GM12872 (cell line): ENCODE measurements around the gene CLEC4M.

Experiments
- TF ChIP-seq, protein P1 (sequence below): IDR thresholded peaks from 3 replicates; pipeline ENCODE4 v1.5.1; 2011; ENCODE audit warnings: low read depth, mild to moderate bottlenecking, low read length, moderate library complexity; ENCODE audit not compliant: insufficient read depth

The CLEC4M gene

DNA sequence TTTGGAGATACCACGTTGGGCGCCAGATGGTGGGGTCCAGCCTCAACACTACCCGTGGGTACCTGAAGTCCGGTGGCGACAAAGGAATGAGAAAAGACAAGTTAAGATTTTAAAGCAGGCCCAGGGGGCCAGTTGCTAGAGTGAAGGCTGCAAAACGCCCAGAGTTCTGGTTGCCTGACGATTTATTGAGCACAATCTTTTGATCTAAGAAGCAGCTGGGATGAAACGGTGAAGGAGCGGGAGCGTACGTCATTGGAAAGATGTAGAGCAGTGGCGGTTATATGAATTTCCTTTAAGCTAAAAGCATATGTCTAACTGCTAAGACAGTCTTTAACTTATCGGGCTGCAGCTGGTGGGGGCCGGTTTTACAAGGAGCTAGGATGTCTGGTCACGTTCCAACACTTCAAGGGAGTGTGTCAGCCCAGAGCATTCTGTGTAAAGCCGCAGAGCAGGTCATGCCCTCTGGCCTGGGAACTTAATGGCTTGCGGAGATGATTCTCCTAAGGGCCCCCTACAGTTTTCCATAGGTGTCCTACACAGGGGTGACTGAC is 38.1 kb downstream of the CLEC4M start:
- TF ChIP-seq, protein P1, sequence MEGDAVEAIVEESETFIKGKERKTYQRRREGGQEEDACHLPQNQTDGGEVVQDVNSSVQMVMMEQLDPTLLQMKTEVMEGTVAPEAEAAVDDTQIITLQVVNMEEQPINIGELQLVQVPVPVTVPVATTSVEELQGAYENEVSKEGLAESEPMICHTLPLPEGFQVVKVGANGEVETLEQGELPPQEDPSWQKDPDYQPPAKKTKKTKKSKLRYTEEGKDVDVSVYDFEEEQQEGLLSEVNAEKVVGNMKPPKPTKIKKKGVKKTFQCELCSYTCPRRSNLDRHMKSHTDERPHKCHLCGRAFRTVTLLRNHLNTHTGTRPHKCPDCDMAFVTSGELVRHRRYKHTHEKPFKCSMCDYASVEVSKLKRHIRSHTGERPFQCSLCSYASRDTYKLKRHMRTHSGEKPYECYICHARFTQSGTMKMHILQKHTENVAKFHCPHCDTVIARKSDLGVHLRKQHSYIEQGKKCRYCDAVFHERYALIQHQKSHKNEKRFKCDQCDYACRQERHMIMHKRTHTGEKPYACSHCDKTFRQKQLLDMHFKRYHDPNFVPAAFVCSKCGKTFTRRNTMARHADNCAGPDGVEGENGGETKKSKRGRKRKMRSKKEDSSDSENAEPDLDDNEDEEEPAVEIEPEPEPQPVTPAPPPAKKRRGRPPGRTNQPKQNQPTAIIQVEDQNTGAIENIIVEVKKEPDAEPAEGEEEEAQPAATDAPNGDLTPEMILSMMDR: no peak

DNA sequence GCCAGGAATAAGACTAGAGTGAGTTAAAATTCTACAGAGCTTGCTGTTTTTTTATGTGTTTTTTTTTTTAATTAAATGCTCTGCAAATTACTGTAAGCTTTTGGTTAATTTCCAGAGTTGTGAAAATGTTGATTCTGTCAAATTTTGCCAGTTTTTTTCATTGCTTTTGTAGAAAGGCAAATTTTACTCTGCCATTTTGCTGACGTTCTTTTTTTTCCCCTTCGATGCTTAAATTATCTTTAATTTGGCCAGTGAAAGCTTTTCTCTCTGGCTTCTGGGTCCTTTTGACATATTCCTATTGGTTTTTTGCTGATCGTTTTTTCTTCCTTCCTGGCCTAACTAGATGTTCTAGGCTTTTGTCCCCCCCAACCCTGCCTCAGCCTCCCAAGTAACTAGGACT is 43.2 kb downstream of the CLEC4M start:
- TF ChIP-seq, protein P1: no peak

DNA sequence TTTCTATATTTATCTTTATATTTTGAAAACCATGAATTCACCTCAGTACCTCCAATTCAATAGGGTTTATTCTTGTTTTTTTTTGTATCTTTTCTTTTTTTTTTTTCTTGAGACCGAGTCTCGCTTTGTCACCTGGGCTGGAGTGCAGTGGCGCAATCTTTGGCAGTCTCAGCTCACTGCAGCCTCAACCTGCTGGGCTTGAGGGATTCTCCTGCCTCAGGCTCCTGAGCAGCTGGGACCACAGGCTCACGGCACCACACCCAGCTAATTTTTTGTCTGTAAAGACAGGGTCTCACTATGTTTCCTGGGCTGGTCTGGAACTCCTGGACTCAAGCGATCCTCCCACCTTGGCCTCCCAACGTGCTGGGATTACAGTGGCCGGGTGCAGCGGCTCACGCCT is 43.8 kb downstream of the CLEC4M start:
- TF ChIP-seq, protein P1: no peak

DNA sequence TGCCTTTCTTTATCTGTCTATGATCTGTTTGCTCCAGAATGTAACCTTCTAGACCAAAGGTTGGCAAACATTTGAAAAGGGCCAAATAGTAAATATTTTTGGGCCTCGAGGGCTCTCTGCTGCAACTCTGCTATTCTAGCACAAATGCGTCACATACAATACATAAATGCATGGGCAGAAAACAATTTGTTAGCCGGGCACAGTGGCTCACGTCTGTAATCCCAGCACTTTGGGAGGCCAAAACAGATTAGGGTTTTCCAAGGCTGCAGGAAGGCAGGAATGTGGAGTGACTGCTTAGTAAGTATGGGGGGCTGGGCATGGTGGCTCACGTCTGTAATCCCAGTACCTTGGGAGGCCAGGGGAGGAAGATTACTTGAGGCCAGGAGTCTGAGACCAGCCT is 45.1 kb downstream of the CLEC4M start:
- TF ChIP-seq, protein P1: no peak

DNA sequence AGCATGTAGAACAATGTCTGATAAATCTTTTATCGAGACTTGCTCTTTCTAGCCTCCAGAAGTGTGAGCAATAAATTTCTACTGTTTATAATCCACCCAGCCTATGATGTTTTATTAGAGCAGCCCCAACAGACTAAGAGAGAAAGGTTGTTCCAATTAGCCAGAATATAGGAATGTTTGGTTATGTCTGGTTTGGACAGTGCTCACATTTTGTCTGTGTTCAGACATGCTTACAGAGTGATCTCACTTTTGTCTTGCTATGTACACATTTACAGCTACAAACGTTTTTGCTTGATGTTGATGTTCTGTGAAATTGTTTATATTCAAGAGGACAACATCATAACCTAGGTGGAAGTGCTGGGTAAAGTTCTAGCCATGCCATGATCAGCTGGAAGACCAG is 48.9 kb downstream of the CLEC4M start:
- TF ChIP-seq, protein P1: no peak

DNA sequence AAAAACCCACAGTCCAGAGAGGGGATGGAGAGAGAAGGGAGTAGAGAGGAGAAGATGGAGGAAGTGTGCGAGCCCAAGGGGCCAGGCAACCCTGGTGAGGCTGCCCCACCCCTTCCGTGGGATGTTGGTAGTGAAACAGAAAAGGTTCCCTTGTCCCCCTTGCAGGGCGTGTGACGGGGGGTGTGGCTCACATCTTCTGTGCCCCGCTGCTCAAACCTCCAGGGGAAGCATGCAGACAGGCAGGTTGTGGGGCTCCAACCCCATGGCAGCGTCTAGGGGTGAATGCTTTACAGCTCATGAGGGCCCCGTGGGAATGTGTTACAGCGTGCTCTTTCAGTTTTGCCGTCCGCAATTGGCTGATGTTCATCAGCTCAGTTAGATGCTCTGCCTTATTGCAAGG is 52.3 kb downstream of the CLEC4M start:
- TF ChIP-seq, protein P1: no peak

DNA sequence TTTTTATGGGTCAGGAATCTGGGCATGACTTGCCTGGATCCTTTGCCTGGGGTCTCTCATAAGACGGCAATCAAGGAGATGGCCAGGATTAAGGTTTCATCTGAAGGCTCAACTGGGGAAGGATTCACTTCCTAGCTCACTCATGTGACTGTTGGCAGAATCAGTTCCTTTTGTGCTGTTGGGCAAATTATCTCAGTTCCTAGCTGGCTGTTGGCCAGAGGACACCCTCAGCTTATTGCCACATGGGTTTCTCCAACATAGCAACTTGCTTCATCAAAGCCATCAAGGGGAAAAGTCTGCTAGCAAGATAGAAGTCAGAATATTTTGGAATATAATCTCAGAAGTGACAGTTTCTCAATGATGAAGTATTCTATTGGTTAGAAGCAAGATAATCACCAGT is 54.8 kb downstream of the CLEC4M start:
- TF ChIP-seq, protein P1: no peak
